Dedifferentiated amniotic fluid mesenchymal stem cell (primary cell): Measurements from ENCODE around the gene MGRN1.

ENCODE experiments used
- DNase-seq: peaks from one replicate; pipeline ENCODE4 v3.0.0-alpha.2; 2016; ENCODE audit errors: extremely low spot score

Gene MGRN1

GRCh38 chr16:4699046-4699556 is 74.5 kb downstream of the MGRN1 start:
- DNase-seq: no peak

DNA sequence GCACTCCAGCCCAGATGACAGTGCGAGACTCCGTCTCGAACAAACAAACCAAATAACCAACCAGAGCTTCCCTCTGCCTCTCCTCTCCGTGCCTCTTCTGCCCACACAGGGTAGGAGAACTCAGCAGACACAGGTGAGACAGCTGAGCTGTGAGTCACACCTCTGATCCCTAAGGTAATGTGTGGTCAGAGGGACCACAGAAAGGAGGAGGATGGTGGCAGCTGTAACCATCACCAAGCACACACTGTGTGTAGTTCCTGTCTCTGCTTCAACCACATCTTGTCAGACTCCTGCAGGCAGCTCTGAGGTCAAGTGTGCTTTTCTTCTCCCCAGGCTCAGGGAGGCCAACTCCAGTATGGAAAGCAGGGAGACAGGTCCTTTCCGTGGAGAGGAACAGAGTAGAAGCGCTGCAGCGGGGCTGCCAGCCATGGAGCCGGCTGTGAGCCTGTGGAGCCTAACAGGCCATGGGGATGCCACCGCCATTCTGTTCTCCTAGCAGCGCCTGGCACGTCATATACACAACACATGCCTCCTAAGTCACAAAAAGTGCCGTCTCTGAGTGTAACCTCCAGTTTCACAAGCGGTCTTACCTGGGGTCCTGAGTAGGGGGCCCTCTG is 75.9 kb downstream of the MGRN1 start:
- DNase-seq: no peak

DNA sequence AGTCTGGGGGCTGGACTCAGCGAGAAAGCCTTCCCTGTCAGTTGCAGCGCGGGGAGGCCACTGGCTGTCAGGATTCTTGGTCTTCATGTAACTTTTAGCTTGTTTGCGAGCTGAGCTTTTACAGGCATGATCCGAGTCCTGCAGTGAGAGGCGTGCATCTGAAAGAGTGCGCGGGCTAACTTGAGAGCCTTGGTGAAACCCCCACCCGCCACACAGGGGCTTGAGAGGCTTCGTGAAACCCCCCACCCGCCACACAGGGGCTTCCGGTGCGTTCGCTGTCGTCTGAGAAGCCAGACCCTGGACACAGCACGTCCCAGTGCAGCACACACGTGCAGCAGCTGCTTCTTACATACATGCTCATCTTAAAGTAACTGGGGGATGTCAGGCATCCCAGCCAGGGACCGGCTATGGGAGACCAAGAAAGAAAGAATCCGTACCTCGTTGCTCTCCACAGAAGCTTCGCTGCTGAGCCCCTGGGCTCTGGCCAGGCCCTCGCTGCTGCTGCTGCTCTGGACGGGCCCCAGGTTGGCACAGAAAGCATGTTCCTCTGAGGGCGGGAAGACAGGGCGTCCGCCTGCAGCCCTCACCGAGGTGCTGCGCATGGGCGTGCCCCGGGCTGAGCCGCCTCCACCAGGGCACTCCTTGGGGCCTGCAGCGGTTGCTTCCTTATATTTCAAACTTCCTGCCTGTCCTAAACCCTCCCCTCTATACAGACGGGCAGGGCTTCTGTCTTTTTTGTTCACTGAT is 76.5 kb downstream of the MGRN1 start:
- no peak for DNase-seq

GRCh38 chr16:4701791-4702465 is 77.3 kb downstream of the MGRN1 start:
- DNase-seq: no peak

DNA sequence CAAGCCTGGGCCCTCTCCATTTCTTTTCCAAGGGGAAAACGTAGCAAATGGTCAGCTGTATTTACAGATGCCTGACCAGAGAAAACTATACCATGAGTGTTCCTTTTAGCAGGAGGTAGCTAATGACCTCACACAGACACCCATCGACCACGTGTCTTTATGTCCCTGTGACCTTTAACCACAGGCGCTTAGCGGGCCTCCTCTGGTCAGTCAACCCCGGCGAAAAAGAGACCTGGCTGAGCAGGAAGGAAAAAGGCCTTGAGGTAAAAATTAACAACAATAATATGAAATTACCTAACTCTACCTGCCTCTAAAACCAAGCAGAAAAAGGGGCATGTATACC is 77.8 kb downstream of the MGRN1 start:
- DNase-seq: no peak

DNA sequence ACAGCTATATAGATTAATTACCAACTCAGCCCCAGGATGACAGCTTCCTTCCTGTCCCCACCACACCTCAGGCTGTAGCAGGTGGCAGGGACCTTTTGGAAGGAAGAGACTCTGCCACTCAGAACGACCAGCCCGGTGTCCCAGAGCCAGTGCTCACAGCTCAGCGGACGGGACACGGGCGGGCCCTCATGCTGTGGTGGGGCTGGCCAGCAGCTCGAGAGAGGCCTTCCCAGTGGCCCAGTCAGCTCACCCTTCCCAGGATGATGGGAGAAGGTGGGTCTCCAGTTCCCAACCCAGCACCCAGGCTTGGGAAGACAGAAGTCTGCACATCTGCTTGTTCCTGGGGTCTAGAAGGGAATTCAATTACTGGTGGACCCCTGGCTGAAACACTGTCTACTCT is 79.3 kb downstream of the MGRN1 start:
- no peak for DNase-seq

GRCh38 chr16:4704491-4704890 is 79.9 kb downstream of the MGRN1 start:
- no peak for DNase-seq

DNA sequence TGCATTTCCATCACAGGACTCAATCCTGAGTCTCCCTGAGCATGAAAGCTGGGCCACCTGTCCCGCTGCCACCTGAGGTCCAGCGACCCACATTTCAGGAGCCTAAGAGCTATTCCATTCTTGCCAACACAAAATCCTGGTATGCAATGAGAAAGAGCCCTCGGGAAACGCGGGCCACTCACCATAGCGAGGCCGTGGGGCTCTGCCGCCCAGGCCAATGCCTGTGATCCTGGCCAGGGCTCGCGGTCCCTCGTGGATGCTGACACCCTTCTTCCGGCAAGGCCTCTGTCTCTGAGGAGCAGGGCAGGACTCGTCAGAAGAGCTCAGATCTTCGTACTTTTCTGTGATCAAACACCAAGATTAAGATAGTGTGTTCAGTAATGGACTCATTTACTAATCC is 80.3 kb downstream of the MGRN1 start:
- DNase-seq: no peak

- DNase-seq: no peak
These were observed 82.2 kb downstream of the MGRN1 start for GRCh38 chr16:4706871-4707270.

DNA sequence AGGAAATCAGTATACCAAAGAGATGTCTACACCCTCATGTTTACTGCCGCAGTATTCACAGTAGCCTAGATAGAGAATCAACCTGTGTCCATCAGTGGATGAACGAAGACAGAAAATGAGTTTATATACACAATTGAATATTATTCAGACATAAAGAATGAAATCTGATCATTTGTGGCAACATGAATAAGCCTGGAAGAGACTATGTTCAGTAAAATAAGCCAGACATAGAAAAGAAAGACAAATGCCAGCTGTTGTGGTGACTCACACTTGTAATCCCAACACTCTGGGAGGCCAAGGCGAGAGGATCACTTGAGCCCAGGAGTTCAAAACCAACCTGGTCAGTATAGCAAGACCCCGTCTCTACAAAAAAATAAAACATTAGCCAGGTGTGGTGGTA is 84.9 kb downstream of the MGRN1 start:
- no peak for DNase-seq

- DNase-seq: no peak
These were observed 89.3 kb downstream of the MGRN1 start for GRCh38 chr16:4713663-4714501.

GRCh38 chr16:4714996-4715395 is 90.4 kb downstream of the MGRN1 start:
- no peak for DNase-seq

GRCh38 chr16:4718466-4718865 is 93.8 kb downstream of the MGRN1 start:
- DNase-seq: no peak

DNA sequence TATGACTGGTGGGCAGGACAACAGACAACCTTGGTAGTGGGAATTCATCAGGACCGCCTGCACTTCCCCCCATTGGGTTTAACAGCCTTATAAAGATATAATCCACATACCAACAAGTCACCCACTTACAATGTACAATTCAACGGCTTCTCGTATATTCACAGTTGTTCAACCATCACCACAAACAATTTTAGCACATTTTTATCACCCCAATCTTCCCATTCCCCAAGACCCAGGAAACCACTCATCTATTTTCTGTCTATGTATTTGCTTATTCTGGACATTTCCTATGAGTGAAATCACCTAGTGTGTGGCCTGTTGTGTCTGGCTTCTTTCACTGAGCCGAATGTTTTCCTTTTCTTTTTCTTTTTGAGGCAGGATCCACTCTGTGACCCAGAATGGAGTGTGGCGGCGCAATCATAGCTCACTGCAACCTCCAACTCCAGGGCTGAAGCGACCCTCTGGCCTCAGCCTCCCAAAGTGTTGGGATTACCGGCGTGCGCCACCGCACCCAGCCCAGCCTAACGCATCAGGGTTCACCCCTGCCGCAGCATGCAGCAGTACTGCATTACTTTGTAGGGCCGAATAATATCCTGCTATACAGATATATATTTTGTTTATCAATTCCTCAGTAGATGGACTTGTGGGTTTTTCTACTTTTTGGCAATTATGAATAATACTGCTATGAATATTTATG is 98.6 kb downstream of the MGRN1 start:
- no peak for DNase-seq

DNA sequence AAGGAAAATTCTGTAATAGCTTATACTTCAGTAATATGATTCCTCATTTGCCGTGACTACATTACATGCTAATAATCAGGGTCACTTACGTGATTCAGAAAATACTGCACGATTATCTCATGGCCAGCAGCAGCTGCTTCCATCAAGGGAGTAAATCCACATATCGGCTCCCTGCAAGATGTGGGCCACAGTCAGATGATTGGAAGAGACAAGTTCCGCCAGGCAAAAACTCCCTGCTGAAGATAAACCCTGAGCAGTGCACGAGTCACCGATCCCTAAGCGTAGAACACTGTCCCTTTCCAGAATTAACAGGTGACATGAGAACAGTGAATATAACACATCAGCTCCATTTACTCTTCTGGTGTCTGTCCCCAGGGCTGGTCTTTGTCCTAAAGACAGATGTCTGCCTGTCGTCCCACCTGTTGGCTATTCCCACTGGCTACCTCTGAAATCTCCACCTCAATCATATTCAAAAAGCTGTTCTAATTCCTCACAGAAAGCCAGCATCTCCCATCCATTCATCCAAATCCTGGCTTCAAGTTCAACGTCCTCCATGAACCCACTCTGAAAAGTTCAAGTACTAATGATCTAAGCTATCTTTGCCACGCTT is 100.1 kb downstream of the MGRN1 start:
- DNase-seq: no peak

DNA sequence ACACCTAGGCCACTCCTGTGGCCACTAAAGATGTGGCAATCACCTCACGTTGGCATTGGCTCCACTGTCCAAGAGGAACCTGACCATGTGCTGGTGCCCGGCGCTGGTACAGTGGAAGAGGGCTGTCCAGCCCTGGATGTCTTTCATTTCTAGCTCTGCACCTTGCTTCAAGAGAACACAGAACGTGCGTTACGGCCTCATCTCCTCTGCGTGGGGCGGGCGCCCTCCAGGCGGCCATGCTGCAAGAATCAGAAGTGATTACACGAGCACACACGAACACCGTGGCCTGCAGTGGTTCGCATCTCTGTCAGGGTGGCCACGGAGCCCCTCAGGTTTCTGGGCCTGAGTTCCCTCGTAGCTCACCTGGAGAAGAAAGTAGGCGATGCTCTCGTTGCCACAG is 102.0 kb downstream of the MGRN1 start:
- no peak for DNase-seq

DNA sequence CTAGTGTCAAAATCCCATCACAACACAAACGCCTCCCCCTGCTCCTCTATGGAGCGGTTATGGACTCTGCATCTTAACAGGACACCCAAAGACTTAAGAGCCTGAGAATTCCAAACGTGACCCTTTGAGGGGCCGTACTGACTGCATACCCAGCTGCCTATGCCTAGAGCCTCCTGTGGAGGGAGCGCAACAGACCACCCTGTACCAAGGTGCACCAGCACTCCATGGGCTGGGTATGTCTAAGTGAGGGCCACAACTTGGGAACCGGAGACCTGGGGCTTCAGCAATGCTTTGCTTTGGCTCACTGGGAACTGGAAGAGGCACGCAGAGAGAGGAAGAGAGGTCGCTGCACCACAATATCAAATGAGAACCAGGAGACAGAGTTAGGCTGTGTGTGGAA is 104.0 kb downstream of the MGRN1 start:
- no peak for DNase-seq

GRCh38 chr16:4729876-4730275 is 105.2 kb downstream of the MGRN1 start:
- no peak for DNase-seq

- DNase-seq: no peak
These were observed 108.7 kb downstream of the MGRN1 start for GRCh38 chr16:4733211-4733742.

DNA sequence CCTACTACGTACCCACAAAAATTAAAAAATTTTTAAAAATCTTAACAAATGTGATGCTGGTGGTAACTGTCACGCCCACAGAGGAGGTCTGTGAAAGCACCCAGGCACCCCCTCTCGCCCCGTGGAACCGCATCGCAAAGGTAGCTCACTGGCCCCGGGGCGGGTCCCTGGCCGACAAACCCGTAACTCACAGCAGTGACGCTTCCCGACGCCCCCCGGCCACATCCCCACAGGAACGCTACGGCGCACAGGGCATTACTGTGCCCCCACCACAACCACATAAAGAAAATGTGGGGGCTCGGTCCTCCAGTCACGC is 109.1 kb downstream of the MGRN1 start:
- DNase-seq: no peak
